Tibial nerve (tissue), 4 donors: ENCODE data around the gene C14orf180. TPM values are rescaled to one million over a fixed set of nuclear protein-coding genes. Genes with fewer than 3 reads are reported as not detected.

Source experiments
- DNase-seq, 2 donors: peaks; one replicate each; pipeline ENCODE4 v3.0.0-alpha.2; 2019; ENCODE audit warnings: low spot score in 2 of 2
- H3K27ac ChIP-seq, 4 donors: fragments of 200-600 bp; sonication (generic) in 3 of 4; one replicate each; pipeline ENCODE4 v1.5.1; 2017 to 2019; ENCODE audit warnings: mild to moderate bottlenecking in 1 of 4
- H3K27me3 ChIP-seq, 2 donors: fragments of 200-600 bp; sonication (generic) in 1 of 2; one replicate each; pipeline versions ENCODE4 v1.5.1 to v1.6.0; 2017 to 2019
- H3K36me3 ChIP-seq, 3 donors: fragments of 200-600 bp; sonication (generic); one replicate each; pipeline ENCODE4 v1.5.1; 2018 to 2019
- H3K4me1 ChIP-seq, 4 donors: fragments of 200-600 bp; sonication (generic) in 3 of 4; one replicate each; pipeline ENCODE4 v1.5.1; 2017 to 2019
- H3K4me3 ChIP-seq, 4 donors: fragments of 200-600 bp; sonication (generic) in 3 of 4; one replicate each; pipeline ENCODE4 v1.5.1; 2017 to 2019; ENCODE audit warnings: mild to moderate bottlenecking in 1 of 4, moderate library complexity in 1 of 4
- H3K9me3 ChIP-seq, 4 donors: fragments of 200-600 bp; sonication (generic) in 3 of 4; one replicate each; pipeline ENCODE4 v1.5.1; 2017 to 2019
- EP300 ChIP-seq, 2 donors: sonication (generic); formaldehyde crosslinking; IDR thresholded peaks; one replicate each; pipeline ENCODE4 v1.6.1; 2017; ENCODE audit warnings: antibody characterized with exemption in 2 of 2, mild to moderate bottlenecking in 1 of 2
- POLR2A ChIP-seq, 2 donors: fragments of 450-650 bp; IDR thresholded peaks; one replicate each; pipeline ENCODE4 v1.6.1; 2017; ENCODE audit warnings: antibody characterized with exemption in 2 of 2, mild to moderate bottlenecking in 2 of 2, moderate library complexity in 2 of 2
- WGBS, 2 donors: methylation state at CpG; one replicate each; pipeline ENCODE4 v1.1.5; 2018; 5-methylcytosine and 5-hydroxymethylcytosine counted together
- total RNA-seq, 4 donors: library from RNA; depleted of rRNA; stranded (reverse); fragments of >200 nt; gene quantifications; one replicate each; pipeline ENCODE4 v1.1.0, GENCODE V29; 2016
- TF ChIP-seq, protein P1 (sequence below), 5 experiments: fragments of 200-600 bp in 3 of 5; fragments of 450-650 bp in 2 of 5; sonication (generic) in 3 of 5; IDR thresholded peaks; one replicate each; pipeline ENCODE4 v1.5.1; 2016 to 2019; ENCODE audit warnings: antibody characterized with exemption in 5 of 5, mild to moderate bottlenecking in 3 of 5, moderate library complexity in 2 of 5

C14orf180 gene
- total RNA-seq, 4 donors from 2014 or later, result 6.1 to 31.2 (median 11.1) TPM

DNA sequence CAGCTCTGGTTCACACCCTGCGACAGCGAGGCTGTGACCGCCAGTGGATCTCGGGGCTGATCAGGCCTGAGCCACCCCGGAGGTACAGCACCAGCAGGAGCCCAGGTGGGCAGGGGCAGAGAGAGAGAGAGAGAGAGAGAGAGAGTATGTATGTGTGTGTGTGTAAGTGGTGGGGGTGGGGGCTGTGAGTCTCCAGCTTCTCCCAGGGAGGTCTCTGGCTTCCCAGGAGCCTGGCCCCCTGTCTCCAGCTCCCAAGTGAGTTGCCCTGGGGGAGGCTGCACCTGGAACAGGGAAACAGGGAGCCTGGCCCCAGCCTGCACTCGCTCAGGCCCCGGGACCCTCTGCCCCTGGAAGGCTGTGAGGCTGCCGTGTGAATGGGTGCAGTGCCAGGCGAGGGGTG, 2.0 kb downstream of the C14orf180 start:
- Histone ChIP-seq H3K36me3 (no peaks in the 10 kb centered on the region), H3K9me3 (no peaks in the 10 kb centered on the region), H3K4me1 (peaks cover 0 to 17% (median 0%) of the 10 kb centered on the region in 4 donors), H3K27me3 (peaks cover 0 to 19% of the 10 kb centered on the region in 2 donors), H3K27ac (no peak overlapping the region), H3K4me3 (no peak overlapping the region)
- WGBS, 2 donors, result 67 to 72% methylated on average over 5 to 9 of the region's 9 CpGs
- no peak for DNase-seq
- TF ChIP-seq, protein P1, sequence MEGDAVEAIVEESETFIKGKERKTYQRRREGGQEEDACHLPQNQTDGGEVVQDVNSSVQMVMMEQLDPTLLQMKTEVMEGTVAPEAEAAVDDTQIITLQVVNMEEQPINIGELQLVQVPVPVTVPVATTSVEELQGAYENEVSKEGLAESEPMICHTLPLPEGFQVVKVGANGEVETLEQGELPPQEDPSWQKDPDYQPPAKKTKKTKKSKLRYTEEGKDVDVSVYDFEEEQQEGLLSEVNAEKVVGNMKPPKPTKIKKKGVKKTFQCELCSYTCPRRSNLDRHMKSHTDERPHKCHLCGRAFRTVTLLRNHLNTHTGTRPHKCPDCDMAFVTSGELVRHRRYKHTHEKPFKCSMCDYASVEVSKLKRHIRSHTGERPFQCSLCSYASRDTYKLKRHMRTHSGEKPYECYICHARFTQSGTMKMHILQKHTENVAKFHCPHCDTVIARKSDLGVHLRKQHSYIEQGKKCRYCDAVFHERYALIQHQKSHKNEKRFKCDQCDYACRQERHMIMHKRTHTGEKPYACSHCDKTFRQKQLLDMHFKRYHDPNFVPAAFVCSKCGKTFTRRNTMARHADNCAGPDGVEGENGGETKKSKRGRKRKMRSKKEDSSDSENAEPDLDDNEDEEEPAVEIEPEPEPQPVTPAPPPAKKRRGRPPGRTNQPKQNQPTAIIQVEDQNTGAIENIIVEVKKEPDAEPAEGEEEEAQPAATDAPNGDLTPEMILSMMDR (IDR thresholded peaks at IDR 0.05), result no peak
- TF ChIP-seq EP300 (IDR thresholded peaks at IDR 0.05) (no peak), POLR2A (IDR thresholded peaks at IDR 0.05) (no peak)

DNA sequence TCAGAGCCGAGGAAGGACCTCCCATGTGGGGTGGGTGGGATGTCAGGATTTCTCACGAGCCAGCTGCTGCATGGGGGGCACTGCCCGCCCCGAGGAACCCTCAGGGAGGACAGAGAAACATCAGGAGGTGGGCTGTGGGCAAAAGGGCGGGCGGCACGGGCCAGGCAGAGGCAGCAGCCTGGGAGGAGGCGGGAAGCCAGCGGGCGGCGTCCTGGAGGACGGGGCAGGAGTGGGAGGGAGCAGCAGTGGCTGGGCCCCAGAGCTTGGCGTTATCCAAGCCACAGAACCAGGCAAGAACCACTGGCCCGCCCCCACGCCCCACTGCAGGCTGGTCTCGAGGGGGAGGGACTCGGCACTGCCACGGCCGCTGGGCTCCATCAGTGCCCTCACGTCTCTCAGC, 2.4 kb downstream of the C14orf180 start:
- WGBS, 2 donors, result 34 to 47% methylated on average over 10 to 14 of the region's 20 CpGs
- Histone ChIP-seq H3K27ac (no peak overlapping the region), H3K9me3 (no peaks in the 10 kb centered on the region), H3K4me3 (no peak overlapping the region), H3K36me3 (no peaks in the 10 kb centered on the region), H3K27me3 (peaks cover 0 to 18% of the 10 kb centered on the region in 2 donors), H3K4me1 (peaks cover 0 to 13% (median 0%) of the 10 kb centered on the region in 4 donors)
- TF ChIP-seq, protein P1 (IDR thresholded peaks at IDR 0.05), result no peak
- TF ChIP-seq EP300 (IDR thresholded peaks at IDR 0.05) (no peak), POLR2A (IDR thresholded peaks at IDR 0.05) (no peak)
- DNase-seq, result no peak

DNA sequence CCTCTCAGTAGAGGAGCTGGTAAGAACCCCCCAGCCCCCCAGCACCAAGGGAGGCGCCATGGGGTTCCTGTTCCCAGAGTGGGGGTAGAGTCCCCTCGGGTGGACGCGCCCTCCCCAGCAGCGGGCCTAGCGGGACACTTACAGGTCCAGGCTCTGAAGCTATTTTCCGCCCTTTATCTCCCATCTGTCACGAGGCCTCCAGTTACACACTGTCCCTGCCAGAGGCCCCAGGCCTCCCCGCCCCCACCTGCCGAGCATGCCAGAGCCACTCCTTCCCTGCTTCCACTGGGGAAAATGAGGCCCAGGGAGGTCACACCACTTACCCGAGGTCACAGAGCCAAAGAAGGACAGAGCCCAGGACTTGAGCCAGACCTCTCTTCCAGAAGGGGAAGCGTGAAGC, 3.1 kb downstream of the C14orf180 start:
- Histone ChIP-seq H3K27ac (no peak overlapping the region), H3K4me3 (no peak overlapping the region), H3K36me3 (no peaks in the 10 kb centered on the region), H3K27me3 (peaks cover 0 to 19% of the 10 kb centered on the region in 2 donors), H3K9me3 (no peaks in the 10 kb centered on the region), H3K4me1 (peaks cover 0 to 15% (median 0%) of the 10 kb centered on the region in 4 donors)
- peak in 1 of 2 donors; percentile 12 for DNase-seq
- WGBS, 2 donors, result 61 to 65% methylated on average over 11 to 12 of the region's 12 CpGs
- TF ChIP-seq, protein P1 (IDR thresholded peaks at IDR 0.05), result no peak
- TF ChIP-seq POLR2A (IDR thresholded peaks at IDR 0.05) (no peak), EP300 (IDR thresholded peaks at IDR 0.05) (no peak)

DNA sequence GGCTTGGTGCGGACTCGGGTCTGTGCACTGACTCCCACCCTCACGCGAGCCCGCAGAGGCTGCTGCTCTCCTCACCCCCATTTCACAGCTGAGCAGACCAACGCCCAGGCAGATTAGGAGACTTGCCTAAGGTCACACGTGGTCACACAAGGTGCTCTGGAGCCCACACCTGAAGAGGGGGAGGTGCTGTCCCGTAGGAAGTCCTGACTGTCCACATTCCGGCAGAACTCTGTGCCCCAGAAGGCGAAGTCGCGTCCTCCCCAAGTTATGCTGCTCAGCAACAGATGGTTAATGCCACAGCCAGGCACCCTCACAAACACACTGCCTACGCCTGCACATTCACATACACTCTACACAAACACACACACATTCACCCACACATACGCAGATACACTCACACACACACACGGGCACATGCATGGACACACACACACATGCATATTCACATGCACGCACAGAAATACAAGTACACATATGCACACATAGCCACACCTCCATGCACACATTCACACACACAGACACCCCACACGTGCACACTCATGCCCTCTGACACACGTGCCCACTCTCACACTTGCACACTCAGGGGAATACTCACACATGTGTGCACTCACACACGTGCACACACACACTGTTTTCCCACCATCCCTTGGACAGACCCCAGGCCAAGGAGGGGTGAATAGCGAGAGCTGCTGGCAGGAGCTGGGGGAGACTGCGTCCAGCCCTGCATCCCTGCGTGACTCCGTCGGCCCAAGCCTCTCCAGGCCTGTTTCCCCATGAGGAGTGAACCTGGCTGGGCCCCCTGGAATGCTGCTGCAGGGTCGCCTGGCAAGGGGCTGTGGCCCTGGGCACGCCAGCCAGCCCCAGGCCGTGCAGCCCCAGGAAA, 4.1 kb downstream of the C14orf180 start:
- Histone ChIP-seq H3K9me3 (no peaks in the 10 kb centered on the region), H3K27ac (no peak overlapping the region), H3K4me3 (no peak overlapping the region), H3K4me1 (peaks cover 0 to 14% (median 0%) of the 10 kb centered on the region in 4 donors), H3K27me3 (peaks cover 0 to 10% of the 10 kb centered on the region in 2 donors), H3K36me3 (no peaks in the 10 kb centered on the region)
- TF ChIP-seq POLR2A (IDR thresholded peaks at IDR 0.05) (no peak), EP300 (IDR thresholded peaks at IDR 0.05) (no peak)
- TF ChIP-seq, protein P1 (IDR thresholded peaks at IDR 0.05), result no peak
- WGBS, 2 donors, result 73 to 79% methylated on average over 23 to 24 of the region's 27 CpGs
- no peak for DNase-seq

DNA sequence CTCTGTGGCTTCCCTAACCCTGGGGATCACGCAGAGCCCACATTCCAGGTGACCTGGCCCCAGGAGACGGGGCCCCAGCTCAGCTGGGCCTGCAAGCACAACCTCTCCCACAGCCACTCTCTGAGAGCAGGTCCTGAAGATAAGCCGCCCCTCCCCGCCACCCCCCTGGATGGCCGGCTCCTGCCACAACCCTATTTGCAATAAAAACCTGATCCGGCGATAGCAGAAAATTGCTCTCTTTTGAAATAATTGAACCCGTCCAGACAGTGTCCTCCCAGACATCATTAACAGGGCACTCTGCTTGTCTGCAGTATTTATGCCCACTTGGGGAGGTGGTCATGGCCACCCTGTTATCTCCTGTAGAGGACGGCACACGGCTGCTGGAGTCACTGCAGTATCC, 5.0 kb downstream of the C14orf180 start:
- WGBS, 2 donors, result 79 to 91% methylated on average over 9 to 10 of the region's 10 CpGs
- H3K9me3 ChIP-seq, result no peaks in the 10 kb centered on the region
- H3K36me3 ChIP-seq, result no peaks in the 10 kb centered on the region
- peaks cover 0 to 6% of the 10 kb centered on the region in 2 donors for H3K27me3 ChIP-seq
- no peak for DNase-seq
- TF ChIP-seq EP300 (IDR thresholded peaks at IDR 0.05), result no peak
- no peak for TF ChIP-seq POLR2A (IDR thresholded peaks at IDR 0.05)
- TF ChIP-seq, protein P1 (IDR thresholded peaks at IDR 0.05), result no peak
- no peak overlapping the region for H3K4me3 ChIP-seq
- peaks cover 0 to 14% (median 0%) of the 10 kb centered on the region in 4 donors for H3K4me1 ChIP-seq
- no peak overlapping the region for H3K27ac ChIP-seq
